Stimulated activated CD8-positive, alpha-beta memory T cell treated with anti-CD3 and anti-CD28 coated beads, Interleukin-7, amount 100 ng/mL, for 1 hour (primary cell): ENCODE measurements around the gene EGLN1.

Experiments used
- DNase-seq, 2 donors: peaks; one replicate each; pipeline ENCODE4 v3.0.0-alpha.2; 2020; ENCODE audit warnings: low read depth in 2 of 2

The EGLN1 gene

GRCh38 chr1:231332761-231333160 lies 89.3 kb downstream of the EGLN1 start:
- DNase-seq: no peak

GRCh38 chr1:231329483-231329882 lies 92.6 kb downstream of the EGLN1 start:
- DNase-seq: no peak

GRCh38 chr1:231327617-231328016 lies 94.5 kb downstream of the EGLN1 start:
- no peak for DNase-seq

GRCh38 chr1:231326248-231326647 lies 95.8 kb downstream of the EGLN1 start:
- DNase-seq: no peak

GRCh38 chr1:231324660-231325059 lies 97.4 kb downstream of the EGLN1 start:
- DNase-seq: no peak

GRCh38 chr1:231322880-231323530 lies 99.1 kb downstream of the EGLN1 start:
- no peak for DNase-seq

GRCh38 chr1:231319080-231319479 lies 103.0 kb downstream of the EGLN1 start:
- no peak for DNase-seq

- no peak for DNase-seq
These were observed 103.5 kb downstream of the EGLN1 start for GRCh38 chr1:231318568-231318967.

GRCh38 chr1:231318015-231318355 lies 104.1 kb downstream of the EGLN1 start:
- no peak for DNase-seq

GRCh38 chr1:231317306-231318014 lies 104.6 kb downstream of the EGLN1 start:
- no peak for DNase-seq

GRCh38 chr1:231315887-231316286 lies 106.2 kb downstream of the EGLN1 start:
- DNase-seq: no peak
